HepG2 (cell line): Measurements from ENCODE around the gene EZH1. TPM values are rescaled to one million over a fixed set of nuclear protein-coding genes. Genes with fewer than 3 reads are reported as not detected.

Source experiments
- ATF6 ChIP-seq: sonication (generic); formaldehyde crosslinking; conservative IDR thresholded peaks from 2 replicates; pipeline ENCODE4 v1.4.0; 2020; ENCODE audit warnings: missing genetic modification reagents
- FOXA1 ChIP-seq, 2 experiments: fragments of 450-650 bp in 1 of 2; sonication (generic) in 1 of 2; formaldehyde crosslinking in 1 of 2; IDR thresholded peaks; 2 replicates each; pipeline versions ENCODE4 v1.4.0 to v1.6.1; 2016 to 2020; ENCODE audit warnings: missing genetic modification reagents in 1 of 2
- ISL2 ChIP-seq: sonication (generic); formaldehyde crosslinking; IDR thresholded peaks from 2 replicates; pipeline ENCODE4 v1.5.0; 2020; ENCODE audit warnings: missing genetic modification reagents
- KIAA2018 ChIP-seq: sonication (generic); formaldehyde crosslinking; IDR thresholded peaks from 2 replicates; pipeline ENCODE4 v1.5.0; 2020; ENCODE audit warnings: mild to moderate bottlenecking, missing genetic modification reagents, borderline replicate concordance
- MAFG ChIP-seq: sonication (generic); formaldehyde crosslinking; IDR thresholded peaks from 2 replicates; pipeline ENCODE4 v1.5.1; 2020; ENCODE audit warnings: mild to moderate bottlenecking, missing genetic modification reagents
- MAZ ChIP-seq, 2 experiments: sonication (generic) in 1 of 2; formaldehyde crosslinking in 1 of 2; IDR thresholded peaks; 2 replicates each; pipeline versions ENCODE4 v1.5.0 to v1.6.1; 2012 to 2020; ENCODE audit warnings: low read depth in 2 of 2, mild to moderate bottlenecking in 2 of 2, borderline replicate concordance in 1 of 2, improper control_type of control experiment in 1 of 2, low read length in 1 of 2, missing genetic modification reagents in 1 of 2, moderate library complexity in 1 of 2
- NR2F6 ChIP-seq, 2 experiments: IDR thresholded peaks; 2 replicates each; pipeline ENCODE4 v1.6.1; 2016; ENCODE audit warnings: antibody characterized with exemption in 1 of 2, mild to moderate bottlenecking in 1 of 2
- PATZ1 ChIP-seq: sonication (generic); formaldehyde crosslinking; IDR thresholded peaks from 2 replicates; pipeline ENCODE4 v1.4.0; 2020; ENCODE audit warnings: missing genetic modification reagents
- SAFB2 ChIP-seq: sonication (generic); formaldehyde crosslinking; IDR thresholded peaks from 2 replicates; pipeline ENCODE4 v1.5.1; 2020; ENCODE audit warnings: missing genetic modification reagents, low read depth, mild to moderate bottlenecking, borderline replicate concordance
- UBTF ChIP-seq: sonication (generic); formaldehyde crosslinking; IDR thresholded peaks from 2 replicates; pipeline ENCODE4 v1.4.0; 2020; ENCODE audit warnings: mild to moderate bottlenecking, missing genetic modification reagents
- ZNF180 ChIP-seq: sonication (generic); formaldehyde crosslinking; IDR thresholded peaks from 2 replicates; pipeline ENCODE4 v1.4.0; 2020; ENCODE audit warnings: low read depth, missing genetic modification reagents, borderline replicate concordance
- polyA plus RNA-seq, 8 experiments: library from polyadenylated mRNA; depleted of rRNA in 3 of 8; stranded (reverse) in 7 of 8; unstranded in 1 of 8; fragments of >200 nt; fragmentation: Illumina TruSeq in 4 of 8; extraction: Trizol in 4 of 8; gene quantifications; 2 replicates each; pipeline versions ENCODE4 v1.2.1 to v1.2.3, GENCODE V29; 2011 to 2016; ENCODE audit warnings: low read depth in 4 of 8, missing spikeins in 1 of 8, mixed read lengths in 1 of 8; ENCODE audit not compliant: insufficient read depth in 1 of 8
- total RNA-seq, 5 experiments: library from RNA; depleted of rRNA; stranded (reverse); fragments of >200 nt; fragmentation: Illumina TruSeq; extraction: Trizol; gene quantifications; 2 replicates each; pipeline ENCODE4 v1.2.3, GENCODE V29; 2016; ENCODE audit warnings: low read depth in 1 of 5

The EZH1 gene
- total and polyA plus RNA-seq, 2 of the 13 experiments (the other 11 are each of a cell fraction or from before 2014, with no cell fraction given): 11.6 to 24.0 TPM

- TF ChIP-seq NR2F6 (IDR thresholded peaks at IDR 0.05) (peak; percentile 30; the same call in 1 of the 2 replicates), NR2F6 (CRISPR knock-in tag; IDR thresholded peaks at IDR 0.05) (peak; percentile 59), SAFB2 (CRISPR knock-in tag) (peak; percentile 66; the same call in 1 of the 2 replicates), KIAA2018 (CRISPR knock-in tag) (no peak), ZNF180 (CRISPR knock-in tag) (peak; percentile 23; the same call in 1 of the 2 replicates), UBTF (peak; percentile 60), MAFG (CRISPR knock-in tag) (peak; percentile 94), ATF6 (CRISPR knock-in tag) (peak; percentile 43; the same call in 1 of the 2 replicates), ISL2 (CRISPR knock-in tag) (peak; percentile 21; the same call in 1 of the 2 replicates), MAZ (IDR thresholded peaks at IDR 0.05; ENCODE audit: borderline replicate concordance, low read depth, low read length) (peak; percentile 75), MAZ (CRISPR knock-in tag; IDR thresholded peaks at IDR 0.05; ENCODE audit: low read depth) (peak; percentile 68; the same call in 1 of the 2 replicates), PATZ1 (peak; percentile 73), FOXA1 (IDR thresholded peaks at IDR 0.05) (no peak), FOXA1 (CRISPR knock-in tag; IDR thresholded peaks at IDR 0.05) (peak; percentile 61)
These were observed 66.7 kb downstream of the EZH1 start (continued) for GRCh38 chr17:42677921-42678781.
